ENCODE measurements around the gene UPK1A. TPM values are rescaled to one million over a fixed set of nuclear protein-coding genes. Genes with fewer than 3 reads are reported as not detected.

Gene UPK1A
- total and polyA plus RNA-seq, 2 experiments from 2014 or later: 7.8 to 19.6 TPM

DNA sequence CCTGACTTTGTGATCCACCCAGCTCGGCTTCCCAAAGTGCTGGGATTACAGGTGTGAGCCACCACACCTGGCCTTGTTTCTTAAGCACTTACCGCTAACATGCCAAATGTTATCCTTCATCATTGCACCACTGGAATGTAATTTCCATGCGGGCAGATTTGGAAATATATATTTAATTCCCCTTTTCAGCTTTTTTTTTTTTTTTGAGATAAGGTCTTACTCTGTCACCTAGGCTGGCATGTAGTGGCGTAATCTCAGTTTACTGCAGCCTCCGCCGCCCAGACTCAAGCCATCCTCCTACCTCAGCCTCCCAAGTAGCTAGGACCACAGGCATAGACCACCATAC, 4.3 kb upstream of the UPK1A start:
- Histone ChIP-seq H3K27ac (no peak overlapping the region), H3K9me2 (replicated peaks; ENCODE audit: insufficient read depth) (no peaks in the 10 kb centered on the region), H3K4me2 (no peak overlapping the region), H2AFZ (no peak overlapping the region), H3K27me3 (no peaks in the 10 kb centered on the region), H3K79me2 (no peaks in the 10 kb centered on the region), H4K20me1 (ENCODE audit: insufficient read depth, poor library complexity, severe bottlenecking) (no peaks in the 10 kb centered on the region), H3K4me1 (ENCODE audit: insufficient read depth) (no peaks in the 10 kb centered on the region), H3K36me3 (replicated peaks; ENCODE audit: insufficient read depth, low read depth) (no peaks in the 10 kb centered on the region), H3K4me3 (no peak overlapping the region), H3K9me3 (ENCODE audit: low read depth) (no peaks in the 10 kb centered on the region)
- 98% methylated on average over 6 of the region's 6 CpGs for WGBS (ENCODE audit: low lambda C conversion rate, missing lambda C conversion rate)
- TF ChIP-seq EZH2 (IDR thresholded peaks at IDR 0.05; ENCODE audit: borderline replicate concordance) (no peak), EZH2phosphoT487 (IDR thresholded peaks at IDR 0.05; ENCODE audit: low read depth, severe bottlenecking, unreplicated experiment) (no peak)
- TF ChIP-seq, protein P1, sequence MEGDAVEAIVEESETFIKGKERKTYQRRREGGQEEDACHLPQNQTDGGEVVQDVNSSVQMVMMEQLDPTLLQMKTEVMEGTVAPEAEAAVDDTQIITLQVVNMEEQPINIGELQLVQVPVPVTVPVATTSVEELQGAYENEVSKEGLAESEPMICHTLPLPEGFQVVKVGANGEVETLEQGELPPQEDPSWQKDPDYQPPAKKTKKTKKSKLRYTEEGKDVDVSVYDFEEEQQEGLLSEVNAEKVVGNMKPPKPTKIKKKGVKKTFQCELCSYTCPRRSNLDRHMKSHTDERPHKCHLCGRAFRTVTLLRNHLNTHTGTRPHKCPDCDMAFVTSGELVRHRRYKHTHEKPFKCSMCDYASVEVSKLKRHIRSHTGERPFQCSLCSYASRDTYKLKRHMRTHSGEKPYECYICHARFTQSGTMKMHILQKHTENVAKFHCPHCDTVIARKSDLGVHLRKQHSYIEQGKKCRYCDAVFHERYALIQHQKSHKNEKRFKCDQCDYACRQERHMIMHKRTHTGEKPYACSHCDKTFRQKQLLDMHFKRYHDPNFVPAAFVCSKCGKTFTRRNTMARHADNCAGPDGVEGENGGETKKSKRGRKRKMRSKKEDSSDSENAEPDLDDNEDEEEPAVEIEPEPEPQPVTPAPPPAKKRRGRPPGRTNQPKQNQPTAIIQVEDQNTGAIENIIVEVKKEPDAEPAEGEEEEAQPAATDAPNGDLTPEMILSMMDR (IDR thresholded peaks at IDR 0.05; ENCODE audit: poor library complexity): no peak
- no peak for DNase-seq (ENCODE audit: low spot score)

- TF ChIP-seq EZH2phosphoT487 (IDR thresholded peaks at IDR 0.05; ENCODE audit: low read depth, severe bottlenecking, unreplicated experiment) (no peak), EZH2 (IDR thresholded peaks at IDR 0.05; ENCODE audit: borderline replicate concordance) (no peak)
- TF ChIP-seq, protein P1 (IDR thresholded peaks at IDR 0.05; ENCODE audit: poor library complexity): no peak
- Histone ChIP-seq H3K9me2 (replicated peaks; ENCODE audit: insufficient read depth) (no peaks in the 10 kb centered on the region), H3K27me3 (no peaks in the 10 kb centered on the region), H3K27ac (no peak overlapping the region), H2AFZ (no peak overlapping the region), H4K20me1 (ENCODE audit: insufficient read depth, poor library complexity, severe bottlenecking) (no peaks in the 10 kb centered on the region), H3K4me3 (no peak overlapping the region), H3K4me1 (ENCODE audit: insufficient read depth) (no peaks in the 10 kb centered on the region), H3K79me2 (no peaks in the 10 kb centered on the region), H3K36me3 (replicated peaks; ENCODE audit: insufficient read depth, low read depth) (no peaks in the 10 kb centered on the region), H3K4me2 (no peak overlapping the region), H3K9me3 (ENCODE audit: low read depth) (no peaks in the 10 kb centered on the region)
- WGBS (ENCODE audit: low lambda C conversion rate, missing lambda C conversion rate): 95% methylated on average over 3 of the region's 3 CpGs
- no peak for DNase-seq (ENCODE audit: low spot score)
Observed at GRCh38 chr19:35663981-35664380, 2.3 kb upstream of the UPK1A start.

GRCh38 chr19:35665157-35665556, 1.2 kb upstream of the UPK1A start:
- no peaks in the 10 kb centered on the region for H3K27me3 ChIP-seq
- H3K79me2 ChIP-seq: no peaks in the 10 kb centered on the region
- no peak for DNase-seq (ENCODE audit: low spot score)
- H3K4me3 ChIP-seq: no peak overlapping the region
- H4K20me1 ChIP-seq (ENCODE audit: insufficient read depth, poor library complexity, severe bottlenecking): no peaks in the 10 kb centered on the region
- H3K27ac ChIP-seq: no peak overlapping the region
- H3K4me2 ChIP-seq: no peak overlapping the region
- no peaks in the 10 kb centered on the region for H3K9me2 ChIP-seq (replicated peaks; ENCODE audit: insufficient read depth)
- 96% methylated on average over 24 of the region's 24 CpGs for WGBS (ENCODE audit: low lambda C conversion rate, missing lambda C conversion rate)
- no peak overlapping the region for H2AFZ ChIP-seq
- H3K36me3 ChIP-seq (replicated peaks; ENCODE audit: insufficient read depth, low read depth): no peaks in the 10 kb centered on the region
- no peaks in the 10 kb centered on the region for H3K9me3 ChIP-seq (ENCODE audit: low read depth)
- H3K4me1 ChIP-seq (ENCODE audit: insufficient read depth): no peaks in the 10 kb centered on the region
- no peak for TF ChIP-seq EZH2 (IDR thresholded peaks at IDR 0.05; ENCODE audit: borderline replicate concordance)
- TF ChIP-seq, protein P1 (IDR thresholded peaks at IDR 0.05; ENCODE audit: poor library complexity): no peak
- TF ChIP-seq EZH2phosphoT487 (IDR thresholded peaks at IDR 0.05; ENCODE audit: low read depth, severe bottlenecking, unreplicated experiment): no peak

- 89% methylated on average over 7 of the region's 7 CpGs for WGBS (ENCODE audit: low lambda C conversion rate, missing lambda C conversion rate)
- Histone ChIP-seq H3K4me2 (no peak overlapping the region), H2AFZ (no peak overlapping the region), H4K20me1 (ENCODE audit: insufficient read depth, poor library complexity, severe bottlenecking) (no peaks in the 10 kb centered on the region), H3K9me3 (ENCODE audit: low read depth) (no peaks in the 10 kb centered on the region), H3K36me3 (replicated peaks; ENCODE audit: insufficient read depth, low read depth) (no peaks in the 10 kb centered on the region), H3K4me3 (no peak overlapping the region), H3K27me3 (no peaks in the 10 kb centered on the region), H3K9me2 (replicated peaks; ENCODE audit: insufficient read depth) (no peaks in the 10 kb centered on the region), H3K4me1 (ENCODE audit: insufficient read depth) (no peaks in the 10 kb centered on the region), H3K27ac (no peak overlapping the region), H3K79me2 (no peaks in the 10 kb centered on the region)
- DNase-seq (ENCODE audit: low spot score): no peak
- TF ChIP-seq, protein P1 (IDR thresholded peaks at IDR 0.05; ENCODE audit: poor library complexity): no peak
- TF ChIP-seq EZH2 (IDR thresholded peaks at IDR 0.05; ENCODE audit: borderline replicate concordance): no peak
- TF ChIP-seq EZH2phosphoT487 (IDR thresholded peaks at IDR 0.05; ENCODE audit: low read depth, severe bottlenecking, unreplicated experiment): no peak
Observed at GRCh38 chr19:35665604-35666003, 713 bp upstream of the UPK1A start.

Measured in hepatocyte (in vitro differentiated cells).